Fibroblast of the conjunctiva (primary cell): ENCODE measurements around the gene MGAT5B.

ENCODE experiments used
- DNase-seq: peaks from one replicate; pipeline ENCODE4 v3.0.0-alpha.2; 2010; ENCODE audit warnings: low read depth

Gene MGAT5B

GRCh38 chr17:76981545-76982295 is 113.5 kb downstream of the MGAT5B start:
- DNase-seq = no peak

DNA sequence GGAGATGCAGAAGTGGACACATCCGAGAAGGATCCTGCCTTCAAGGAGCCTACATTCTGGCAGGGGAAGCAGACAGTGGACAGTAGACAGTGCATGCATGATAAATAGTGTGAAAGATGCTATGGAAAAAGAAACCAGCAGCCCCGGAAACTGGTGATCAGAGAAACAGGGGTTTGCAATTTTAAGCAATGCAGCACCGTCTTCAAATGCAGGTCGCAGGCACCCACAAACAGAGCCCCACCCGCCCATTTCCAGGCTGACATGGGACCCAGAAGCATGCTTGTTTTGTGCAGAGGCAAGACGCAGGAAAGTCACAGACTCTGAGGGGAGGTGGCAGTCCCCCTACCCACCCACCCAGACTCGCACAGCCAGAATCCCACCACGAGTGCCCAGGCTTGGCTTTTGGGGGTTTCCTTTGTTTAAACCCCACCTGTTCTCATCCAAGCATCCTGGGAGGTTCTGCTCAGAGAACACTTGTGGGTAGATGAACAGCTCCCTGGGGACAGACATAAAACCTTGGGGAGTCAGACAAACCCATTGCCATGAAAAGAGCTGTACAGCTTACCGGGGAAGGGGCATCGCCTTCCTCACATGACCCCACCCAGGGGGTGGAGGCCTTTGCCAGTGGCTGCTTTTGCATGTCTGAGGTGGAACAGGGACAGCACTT is 114.3 kb downstream of the MGAT5B start:
- DNase-seq = no peak

DNA sequence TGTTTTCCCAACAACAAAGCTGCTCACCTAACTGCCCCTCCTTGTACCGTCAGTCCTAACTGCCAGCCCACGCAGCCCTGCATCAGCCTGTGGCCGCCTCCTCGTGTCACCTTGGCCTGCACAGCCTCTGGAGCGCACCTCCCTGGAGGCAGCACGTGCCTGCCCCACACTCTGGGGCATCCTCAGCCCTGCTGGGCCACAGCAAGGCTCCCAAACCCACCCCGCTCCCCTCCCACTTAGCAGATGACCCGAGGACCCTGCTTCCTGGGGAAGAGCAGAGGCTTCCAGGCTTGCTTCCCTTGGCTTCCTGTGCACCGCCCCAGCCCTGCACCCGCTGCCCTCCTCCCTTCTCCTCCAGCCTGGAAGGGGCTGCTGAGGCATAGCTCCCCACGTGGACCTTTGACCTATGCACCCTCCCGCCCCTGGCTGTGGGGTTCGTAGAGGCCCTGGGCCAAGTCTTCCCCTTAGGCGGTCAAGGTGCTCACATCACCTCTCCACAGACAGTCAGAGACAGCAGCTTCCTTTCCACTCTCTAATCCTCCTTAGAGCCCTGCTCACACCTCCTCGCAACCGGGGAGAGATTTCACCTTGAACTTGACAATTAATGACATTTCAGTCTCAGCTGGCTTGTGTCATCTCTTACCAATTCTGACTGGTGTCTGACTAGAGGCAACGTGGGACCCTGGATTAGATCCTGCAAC is 115.0 kb downstream of the MGAT5B start:
- no peak for DNase-seq

- no peak for DNase-seq
Observed at GRCh38 chr17:76986365-76986764, 118.2 kb downstream of the MGAT5B start.

DNA sequence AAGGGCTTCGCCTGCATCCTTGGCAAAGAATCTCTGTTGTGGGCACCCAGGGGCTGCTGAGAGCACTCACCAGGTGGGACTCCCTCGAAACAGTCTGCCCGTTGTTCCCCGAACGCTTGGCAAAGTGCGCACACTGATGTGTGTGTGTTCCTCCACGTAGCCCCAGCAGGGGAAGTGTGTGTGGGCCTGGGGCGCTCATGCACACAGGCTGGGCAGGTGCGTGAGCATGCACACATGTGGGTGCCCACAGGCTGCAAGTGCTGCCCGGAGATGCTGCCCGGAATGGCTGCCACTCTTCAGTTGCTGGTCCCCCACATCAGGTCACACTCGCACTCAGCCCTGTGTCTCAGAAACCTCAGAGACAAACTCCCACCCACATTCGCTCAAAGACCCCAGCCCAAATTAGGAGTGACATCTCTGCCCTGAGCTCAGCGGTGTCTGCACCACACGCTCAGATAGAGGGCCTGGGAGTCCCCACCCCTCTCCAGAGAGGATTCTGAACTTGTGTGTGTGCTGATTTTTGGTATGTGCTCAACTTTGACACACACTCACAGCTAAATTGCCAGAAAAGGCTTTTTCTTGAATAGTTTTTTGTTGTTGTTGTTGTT is 119.4 kb downstream of the MGAT5B start:
- no peak for DNase-seq

GRCh38 chr17:76988796-76989195 is 120.6 kb downstream of the MGAT5B start:
- DNase-seq = no peak

GRCh38 chr17:76989519-76989918 is 121.3 kb downstream of the MGAT5B start:
- DNase-seq = no peak

- DNase-seq = no peak
Observed at GRCh38 chr17:76992891-76993290, 124.7 kb downstream of the MGAT5B start.

DNA sequence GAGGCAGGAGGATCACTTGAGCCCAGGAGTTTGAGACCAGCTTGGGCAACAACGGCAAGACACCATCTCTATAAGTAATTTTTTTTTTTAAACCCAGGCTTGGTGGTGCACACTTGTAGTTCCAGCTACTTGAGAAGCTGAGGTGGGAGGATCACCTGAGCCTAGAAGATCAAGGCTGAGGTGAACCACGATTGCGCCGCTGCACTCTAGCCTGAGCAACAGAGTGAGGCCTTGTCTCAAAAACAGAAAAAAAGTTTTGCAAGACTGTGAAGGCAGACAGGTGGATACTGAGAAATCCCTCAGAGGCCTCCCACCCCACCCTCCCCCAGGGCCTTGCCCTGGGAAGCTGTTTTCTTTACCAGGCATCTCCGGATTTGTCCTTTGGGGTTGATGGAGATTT is 125.4 kb downstream of the MGAT5B start:
- no peak for DNase-seq

- DNase-seq = no peak
Observed at GRCh38 chr17:76994237-76994637, 126.0 kb downstream of the MGAT5B start.

GRCh38 chr17:76995387-76996105 is 127.3 kb downstream of the MGAT5B start:
- DNase-seq = no peak

- DNase-seq = no peak
Observed at GRCh38 chr17:76996741-76997694, 128.8 kb downstream of the MGAT5B start.

- no peak for DNase-seq
Observed at GRCh38 chr17:76997981-76998531, 129.9 kb downstream of the MGAT5B start.

GRCh38 chr17:76998839-76999238 is 130.6 kb downstream of the MGAT5B start:
- no peak for DNase-seq
